Measurements from ENCODE around the gene NTM.

NTM gene

GRCh38 chr11:132039521-132039920 lies 669.1 kb downstream of the NTM start:
- no peak for DNase-seq (ENCODE audit: low read depth, low spot score)

GRCh38 chr11:132042296-132042695 lies 671.9 kb downstream of the NTM start:
- no peak for DNase-seq (ENCODE audit: low read depth, low spot score)

GRCh38 chr11:132043714-132044113 lies 673.3 kb downstream of the NTM start:
- DNase-seq (ENCODE audit: low read depth, low spot score), result no peak

GRCh38 chr11:132045107-132045506 lies 674.7 kb downstream of the NTM start:
- no peak for DNase-seq (ENCODE audit: low read depth, low spot score)

- no peak for DNase-seq (ENCODE audit: low read depth, low spot score)
Observed at GRCh38 chr11:132046288-132046865, 676.0 kb downstream of the NTM start.

GRCh38 chr11:132047167-132047566 lies 676.8 kb downstream of the NTM start:
- no peak for DNase-seq (ENCODE audit: low read depth, low spot score)

- no peak for DNase-seq (ENCODE audit: low read depth, low spot score)
Observed at GRCh38 chr11:132048040-132048439, 677.6 kb downstream of the NTM start.

GRCh38 chr11:132049205-132049604 lies 678.8 kb downstream of the NTM start:
- no peak for DNase-seq (ENCODE audit: low read depth, low spot score)

- no peak for DNase-seq (ENCODE audit: low read depth, low spot score)
Observed at GRCh38 chr11:132050049-132050448, 679.6 kb downstream of the NTM start.

- no peak for DNase-seq (ENCODE audit: low read depth, low spot score)
Observed at GRCh38 chr11:132050577-132051165, 680.3 kb downstream of the NTM start.

GRCh38 chr11:132051704-132052103 lies 681.3 kb downstream of the NTM start:
- no peak for DNase-seq (ENCODE audit: low read depth, low spot score)

- DNase-seq (ENCODE audit: low read depth, low spot score), result no peak
Observed at GRCh38 chr11:132052342-132052741, 681.9 kb downstream of the NTM start.

- no peak for DNase-seq (ENCODE audit: low read depth, low spot score)
Observed at GRCh38 chr11:132052904-132053303, 682.5 kb downstream of the NTM start.

GRCh38 chr11:132054822-132055221 lies 684.4 kb downstream of the NTM start:
- no peak for DNase-seq (ENCODE audit: low read depth, low spot score)

GRCh38 chr11:132055296-132055695 lies 684.9 kb downstream of the NTM start:
- no peak for DNase-seq (ENCODE audit: low read depth, low spot score)

- no peak for DNase-seq (ENCODE audit: low read depth, low spot score)
Observed at GRCh38 chr11:132056689-132057088, 686.3 kb downstream of the NTM start.

- DNase-seq (ENCODE audit: low read depth, low spot score), result no peak
Observed at GRCh38 chr11:132057266-132057665, 686.9 kb downstream of the NTM start.

GRCh38 chr11:132058211-132058772 lies 687.9 kb downstream of the NTM start:
- no peak for DNase-seq (ENCODE audit: low read depth, low spot score)

- DNase-seq (ENCODE audit: low read depth, low spot score), result no peak
Observed at GRCh38 chr11:132060567-132060966, 690.2 kb downstream of the NTM start.

GRCh38 chr11:132062031-132062430 lies 691.6 kb downstream of the NTM start:
- no peak for DNase-seq (ENCODE audit: low read depth, low spot score)

- DNase-seq (ENCODE audit: low read depth, low spot score), result no peak
Observed at GRCh38 chr11:132062541-132062940, 692.1 kb downstream of the NTM start.

- DNase-seq (ENCODE audit: low read depth, low spot score), result no peak
Observed at GRCh38 chr11:132064987-132065620, 694.7 kb downstream of the NTM start.

GRCh38 chr11:132068556-132068955 lies 698.1 kb downstream of the NTM start:
- DNase-seq (ENCODE audit: low read depth, low spot score), result no peak

Measured in iPS DF 19.7 (cell line).